Spleen (tissue), 7 donors: ENCODE data around the gene CRAT.

Source experiments
- CTCF ChIP-seq, 11 experiments: fragments of 200-600 bp in 7 of 11; fragments of 450-650 bp in 4 of 11; sonication (generic) in 4 of 11; IDR thresholded peaks in 8 of 11; conservative IDR thresholded peaks in 3 of 11; 1 replicate in 7 of 11; 2 replicates in 4 of 11; pipeline versions ENCODE4 v1.4.0 to v1.8.0; 2016 to 2021; ENCODE audit warnings: antibody characterized with exemption in 11 of 11, inconsistent platforms in 4 of 11, mild to moderate bottlenecking in 1 of 11
- POLR2A ChIP-seq, 3 donors: fragments of 450-650 bp; IDR thresholded peaks; one replicate each; pipeline ENCODE4 v1.5.1; 2017; ENCODE audit warnings: antibody characterized with exemption in 3 of 3, mild to moderate bottlenecking in 1 of 3
- POLR2AphosphoS5 ChIP-seq, 3 donors: sonication (generic); formaldehyde crosslinking; IDR thresholded peaks; one replicate each; pipeline ENCODE4 v1.5.1; 2017; ENCODE audit warnings: antibody characterized with exemption in 3 of 3
- donor health status: DM: no; HTN: no; CAD: no; lungs with moderate emphysema.
- donor health status: DM: no; HTN: no; CAD: no.
- donor health status: DM: no; HTN: no; CAD: no.

GRCh38 chr9:129052592-129052991 is 58.0 kb downstream of the CRAT start:
- TF ChIP-seq POLR2A (IDR thresholded peaks at IDR 0.05) (no peak), CTCF (IDR thresholded peaks at IDR 0.05 in 8 of 11, conservative IDR thresholded peaks at IDR 0.05 in 3 of 11) (no peak), POLR2AphosphoS5 (IDR thresholded peaks at IDR 0.05) (no peak)
